ENCODE measurements around the gene TSC22D1. TPM values are rescaled to one million over a fixed set of nuclear protein-coding genes. Genes with fewer than 3 reads are reported as not detected.

The TSC22D1 gene
- total RNA-seq, 1 donor from 2014 or later: 195 TPM

GRCh38 chr13:44439452-44440024, 136.6 kb downstream of the TSC22D1 start:
- DNase-seq (ENCODE audit: missing footprints) (no peak), ATAC-seq (no peak)
- intact Hi-C loops (cut with DNase I): loop anchor here (5.0 kb wide), 1 partner anchor 297 kb away; no protein-coding TSS in a partner anchor

GRCh38 chr13:44438234-44438579, 137.9 kb downstream of the TSC22D1 start:
- intact Hi-C loops (cut with DNase I): loop anchor here (1.0 to 5.0 kb wide), 3 partner anchors 296 to 530 kb away; no protein-coding TSS in a partner anchor
- DNase-seq (ENCODE audit: missing footprints): no peak
- no peak for ATAC-seq

GRCh38 chr13:44437356-44438233, 138.5 kb downstream of the TSC22D1 start:
- intact Hi-C loops (cut with DNase I): loop anchor here (1.0 to 5.0 kb wide), 7 partner anchors 133 to 529 kb away; no protein-coding TSS in a partner anchor
- no peak for ATAC-seq
- DNase-seq (ENCODE audit: missing footprints): no peak

- peak; percentile 93 for ATAC-seq
These were observed 139.4 kb downstream of the TSC22D1 start for GRCh38 chr13:44436589-44437337.

GRCh38 chr13:44435919-44436510, 140.1 kb downstream of the TSC22D1 start:
- DNase-seq (ENCODE audit: missing footprints) (no peak), ATAC-seq (no peak)
- intact Hi-C loops (cut with DNase I): loop anchor here (1.0 to 5.0 kb wide), 6 partner anchors 131 to 450 kb away; no protein-coding TSS in a partner anchor

More at GRCh38 chr13:44436589-44437337, 139.4 kb downstream of the TSC22D1 start:
- DNase-seq (ENCODE audit: missing footprints): peak; percentile 94
- intact Hi-C loops (cut with DNase I): loop anchor here (1.0 to 5.0 kb wide), 6 partner anchors 132 to 450 kb away; no protein-coding TSS in a partner anchor

GRCh38 chr13:44435142-44435918, 140.8 kb downstream of the TSC22D1 start:
- intact Hi-C loops (cut with DNase I): loop anchor here (1.0 to 5.0 kb wide), 2 partner anchors 198 to 293 kb away; no protein-coding TSS in a partner anchor
- DNase-seq (ENCODE audit: missing footprints) (peak; percentile 93), ATAC-seq (peak; percentile 75)

- intact Hi-C loops (cut with DNase I): loop anchor here (1.0 to 5.0 kb wide), 3 partner anchors 52 to 292 kb away; no protein-coding TSS in a partner anchor
- ATAC-seq: no peak
- DNase-seq (ENCODE audit: missing footprints): no peak
These were observed 141.4 kb downstream of the TSC22D1 start for GRCh38 chr13:44434766-44435141.

- ATAC-seq: no peak
- intact Hi-C loops (cut with DNase I): loop anchor here (5.0 kb wide), 1 partner anchor 52 kb away; no protein-coding TSS in a partner anchor
These were observed 142.0 kb downstream of the TSC22D1 start for GRCh38 chr13:44433863-44434765.

GRCh38 chr13:44432650-44433049, 143.5 kb downstream of the TSC22D1 start:
- ATAC-seq (no peak), DNase-seq (ENCODE audit: missing footprints) (no peak)
- intact Hi-C loops (cut with DNase I): loop anchor here (5.0 kb wide), 1 partner anchor 50 kb away; no protein-coding TSS in a partner anchor

More at GRCh38 chr13:44433863-44434765, 142.0 kb downstream of the TSC22D1 start:
- DNase-seq (ENCODE audit: missing footprints): no peak

- DNase-seq (ENCODE audit: missing footprints) (no peak), ATAC-seq (no peak)
- intact Hi-C loops (cut with DNase I): loop anchor here (5.0 kb wide), 1 partner anchor 49 kb away; no protein-coding TSS in a partner anchor
These were observed 145.0 kb downstream of the TSC22D1 start for GRCh38 chr13:44431150-44431549.

- intact Hi-C loops (cut with DNase I): no loop called here
- no peak for ATAC-seq
- no peak for DNase-seq (ENCODE audit: missing footprints)
These were observed 146.8 kb downstream of the TSC22D1 start for GRCh38 chr13:44429311-44429710.

- intact Hi-C loops (cut with DNase I): no loop called here
- no peak for DNase-seq (ENCODE audit: missing footprints)
- no peak for ATAC-seq
These were observed 149.7 kb downstream of the TSC22D1 start for GRCh38 chr13:44426461-44426860.

GRCh38 chr13:44425815-44426078, 150.4 kb downstream of the TSC22D1 start:
- no peak for ATAC-seq
- intact Hi-C loops (cut with DNase I): no loop called here
- no peak for DNase-seq (ENCODE audit: missing footprints)

GRCh38 chr13:44425041-44425814, 150.9 kb downstream of the TSC22D1 start:
- no peak for ATAC-seq
- intact Hi-C loops (cut with DNase I): no loop called here
- no peak for DNase-seq (ENCODE audit: missing footprints)

GRCh38 chr13:44423824-44424223, 152.3 kb downstream of the TSC22D1 start:
- intact Hi-C loops (cut with DNase I): no loop called here
- DNase-seq (ENCODE audit: missing footprints): no peak
- ATAC-seq: no peak

All from Right ventricle myocardium inferior (tissue), 1 donor.